HFFc6 (cell line): ENCODE results near the gene PRDM7. TPM values are rescaled to one million over a fixed set of nuclear protein-coding genes. Genes with fewer than 3 reads are reported as not detected.
"Not testable (repeated sequence)": the region's sequence is repeated elsewhere in the genome, so short reads cannot be mapped to it uniquely, and the experiment has no call there.

Experiments used
- DNase-seq: peaks from one replicate; pipeline ENCODE4 v3.0.0-alpha.2; 2018
- H3K27ac Mint-ChIP-seq: 2 replicates; pipeline ENCODE4 v1.8.0; 2020; ENCODE audit warnings: mild to moderate bottlenecking, mixed read lengths
- H3K27me3 Mint-ChIP-seq: 2 replicates; pipeline ENCODE4 v1.8.0; 2021; ENCODE audit warnings: mild to moderate bottlenecking, moderate library complexity, mixed read lengths; ENCODE audit not compliant: insufficient read depth
- H3K36me3 Mint-ChIP-seq: 2 replicates; pipeline ENCODE4 v1.8.0; 2021; ENCODE audit warnings: low read depth, mixed read lengths
- H3K4me1 Mint-ChIP-seq: 2 replicates; pipeline ENCODE4 v1.8.0; 2020; ENCODE audit warnings: low read depth, mixed read lengths
- H3K4me3 Mint-ChIP-seq: 2 replicates; pipeline ENCODE4 v1.8.0; 2020; ENCODE audit warnings: mild to moderate bottlenecking, moderate library complexity, mixed read lengths
- H3K9me3 Mint-ChIP-seq: 2 replicates; pipeline ENCODE4 v1.8.0; 2020; ENCODE audit warnings: mild to moderate bottlenecking, mixed read lengths
- total RNA-seq, 6 experiments: library from RNA; stranded (reverse); fragmentation: NEBNext Ultra II Directional; extraction: Animal tissue kit (Norgen Biotek cat#: 25700); gene quantifications; 2 replicates in 1 of 6; 3 replicates in 5 of 6; pipeline ENCODE4 v1.2.3, GENCODE V29; 2021
- TF ChIP-seq, protein P1 (sequence below): fragments of 200-600 bp; sonication (generic); IDR thresholded peaks from 2 replicates; pipeline ENCODE4 v1.5.0; 2021; ENCODE audit warnings: antibody characterized with exemption, mild to moderate bottlenecking

Gene PRDM7
- total RNA-seq, 6 experiments from 2014 or later = not detected

DNA sequence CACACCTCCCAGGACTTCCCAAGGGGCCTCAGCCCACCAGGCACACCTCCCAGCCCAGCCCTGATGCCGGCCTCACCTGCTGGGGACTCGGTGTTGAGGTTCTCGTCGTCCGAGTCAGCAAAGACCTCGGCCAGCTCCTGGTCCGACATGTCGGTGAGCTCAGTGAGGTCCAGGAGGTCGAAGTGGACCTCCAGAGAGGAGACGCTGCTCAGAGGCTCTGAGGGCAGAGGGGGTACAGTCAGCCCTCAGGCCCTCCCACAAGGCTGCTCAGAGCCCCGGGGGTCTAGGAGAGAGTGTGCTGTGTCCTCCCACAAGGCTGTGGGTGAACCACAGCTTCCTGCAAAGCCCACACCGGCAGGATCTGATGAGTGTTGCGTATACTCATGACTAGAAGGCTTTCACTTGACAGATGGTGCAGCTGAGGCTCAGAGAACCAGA lies 68.4 kb downstream of the PRDM7 start:
- Mint-ChIP-seq H3K36me3 (no peaks in the 10 kb centered on the region), H3K27me3 (peaks cover 4% of the 10 kb centered on the region), H3K9me3 (no peaks in the 10 kb centered on the region), H3K4me1 (no peaks in the 10 kb centered on the region), H3K27ac (no peak overlapping the region), H3K4me3 (no peak overlapping the region)
- TF ChIP-seq, protein P1, sequence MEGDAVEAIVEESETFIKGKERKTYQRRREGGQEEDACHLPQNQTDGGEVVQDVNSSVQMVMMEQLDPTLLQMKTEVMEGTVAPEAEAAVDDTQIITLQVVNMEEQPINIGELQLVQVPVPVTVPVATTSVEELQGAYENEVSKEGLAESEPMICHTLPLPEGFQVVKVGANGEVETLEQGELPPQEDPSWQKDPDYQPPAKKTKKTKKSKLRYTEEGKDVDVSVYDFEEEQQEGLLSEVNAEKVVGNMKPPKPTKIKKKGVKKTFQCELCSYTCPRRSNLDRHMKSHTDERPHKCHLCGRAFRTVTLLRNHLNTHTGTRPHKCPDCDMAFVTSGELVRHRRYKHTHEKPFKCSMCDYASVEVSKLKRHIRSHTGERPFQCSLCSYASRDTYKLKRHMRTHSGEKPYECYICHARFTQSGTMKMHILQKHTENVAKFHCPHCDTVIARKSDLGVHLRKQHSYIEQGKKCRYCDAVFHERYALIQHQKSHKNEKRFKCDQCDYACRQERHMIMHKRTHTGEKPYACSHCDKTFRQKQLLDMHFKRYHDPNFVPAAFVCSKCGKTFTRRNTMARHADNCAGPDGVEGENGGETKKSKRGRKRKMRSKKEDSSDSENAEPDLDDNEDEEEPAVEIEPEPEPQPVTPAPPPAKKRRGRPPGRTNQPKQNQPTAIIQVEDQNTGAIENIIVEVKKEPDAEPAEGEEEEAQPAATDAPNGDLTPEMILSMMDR = no peak
- no peak for DNase-seq

DNA sequence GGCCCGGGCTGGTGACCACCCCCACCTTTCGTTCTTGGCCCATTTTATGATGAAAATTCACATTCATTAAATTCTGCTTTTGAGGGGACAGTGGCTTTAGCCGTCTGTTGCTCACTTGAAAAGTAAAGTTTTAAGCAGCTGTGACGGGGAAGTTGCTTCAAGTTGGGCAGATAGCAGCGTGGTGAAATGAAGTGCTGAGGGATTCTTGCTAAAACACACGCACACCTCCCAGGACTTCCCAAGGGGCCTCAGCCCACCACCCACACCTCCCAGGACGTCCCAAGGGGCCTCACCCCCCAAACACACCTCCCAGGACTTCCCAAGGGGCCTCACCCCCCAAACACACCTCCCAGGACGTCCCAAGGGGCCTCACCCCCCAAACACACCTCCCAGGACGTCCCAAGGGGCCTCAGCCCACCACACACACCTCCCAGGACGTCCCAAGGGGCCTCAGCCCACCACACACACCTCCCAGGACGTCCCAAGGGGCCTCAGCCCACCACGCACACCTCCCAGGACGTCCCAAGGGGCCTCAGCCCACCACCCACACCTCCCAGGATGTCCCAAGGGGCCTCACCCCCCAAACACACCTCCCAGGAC lies 69.4 kb downstream of the PRDM7 start:
- not testable (repeated sequence) for H3K9me3 Mint-ChIP-seq, H3K36me3 Mint-ChIP-seq, H3K4me3 Mint-ChIP-seq, DNase-seq, H3K27me3 Mint-ChIP-seq, H3K27ac Mint-ChIP-seq, H3K4me1 Mint-ChIP-seq

DNA sequence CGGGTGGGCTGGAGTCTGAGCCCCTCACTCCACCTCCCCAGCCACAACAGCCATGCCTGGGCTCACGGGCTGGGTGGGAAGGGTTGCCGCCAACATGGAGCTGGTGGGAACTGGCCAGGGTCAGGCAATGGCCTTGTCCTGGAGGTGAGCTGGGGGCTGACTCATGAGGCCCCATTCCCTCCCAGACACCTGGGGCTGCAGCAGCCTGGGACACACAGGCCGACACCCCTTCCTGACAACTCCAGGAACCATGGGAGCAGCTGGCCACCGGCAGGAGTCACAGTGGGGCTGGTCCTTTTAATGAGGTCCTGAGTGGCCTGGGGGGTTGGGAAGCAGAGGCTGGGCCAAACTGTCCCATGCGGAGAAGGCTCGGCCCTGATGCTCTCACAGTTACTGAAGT lies 70.1 kb downstream of the PRDM7 start:
- Mint-ChIP-seq H3K27ac (no peak overlapping the region), H3K27me3 (0 out of 2 replicates have a peak, but pooled peaks cover 2% of the 10 kb centered on the region), H3K9me3 (no peaks in the 10 kb centered on the region), H3K4me3 (no peak overlapping the region), H3K4me1 (no peaks in the 10 kb centered on the region), H3K36me3 (no peaks in the 10 kb centered on the region)
- TF ChIP-seq, protein P1 = no peak
- no peak for DNase-seq

Other genes with a start within 250 kb of the PRDM7 start
- 1 to 10 TPM; 1.5 to 2.5 (median 1.9) TPM for gene SPIRE2, start 248.9 kb downstream of the PRDM7 start, total RNA-seq
- 100 to 1,000 TPM; 157 to 202 (median 170) TPM for gene TCF25, start 203.7 kb downstream of the PRDM7 start, total RNA-seq
- gene MC1R, start 158.5 kb downstream of the PRDM7 start, total RNA-seq = 1 to 10 TPM; 2.1 to 3.2 (median 3.0) TPM
- gene TUBB3, start 154.0 kb downstream of the PRDM7 start, total RNA-seq = 100 to 1,000 TPM; 147 to 212 (median 164) TPM
- 10 to 100 TPM; 59.6 to 69.2 (median 65.9) TPM for gene DEF8, start 128.6 kb downstream of the PRDM7 start, total RNA-seq
- gene DBNDD1, start 57.9 kb downstream of the PRDM7 start, total RNA-seq = 1 to 10 TPM; 1.9 to 2.6 (median 2.1) TPM